B cell (primary cell): ENCODE results near the gene MARCKS. TPM values are rescaled to one million over a fixed set of nuclear protein-coding genes. Genes with fewer than 3 reads are reported as not detected.

Source experiments
- polyA plus RNA-seq: library from polyadenylated mRNA; depleted of rRNA; stranded (reverse); fragments of >200 nt; gene quantifications from 2 replicates; pipeline ENCODE4 v1.2.3, GENCODE V29; 2012
- total RNA-seq, 2 donors: library from RNA; stranded (reverse); fragments of 120-200 nt in 1 of 2; gene quantifications; 1 replicate in 1 of 2; 2 replicates in 1 of 2; pipeline versions ENCODE4 v1.2.3 to v1.2.4, GENCODE V29; 2013 to 2022

MARCKS gene
- total and polyA plus RNA-seq, 2 donors (not counting 1 experiment from before 2014, with no cell fraction given), result 15.4 to 58.6 TPM

Other genes starting within 250 kb of the MARCKS start
- gene HDAC2, start 113.8 kb downstream of the MARCKS start, total RNA-seq, result 52.7 and 58.3 TPM in 2 replicates
- 30.8 and 36.8 TPM in 2 replicates for gene HDAC2, start 113.8 kb downstream of the MARCKS start, polyA plus RNA-seq